ENCODE data around the gene ESRRB.

DNA sequence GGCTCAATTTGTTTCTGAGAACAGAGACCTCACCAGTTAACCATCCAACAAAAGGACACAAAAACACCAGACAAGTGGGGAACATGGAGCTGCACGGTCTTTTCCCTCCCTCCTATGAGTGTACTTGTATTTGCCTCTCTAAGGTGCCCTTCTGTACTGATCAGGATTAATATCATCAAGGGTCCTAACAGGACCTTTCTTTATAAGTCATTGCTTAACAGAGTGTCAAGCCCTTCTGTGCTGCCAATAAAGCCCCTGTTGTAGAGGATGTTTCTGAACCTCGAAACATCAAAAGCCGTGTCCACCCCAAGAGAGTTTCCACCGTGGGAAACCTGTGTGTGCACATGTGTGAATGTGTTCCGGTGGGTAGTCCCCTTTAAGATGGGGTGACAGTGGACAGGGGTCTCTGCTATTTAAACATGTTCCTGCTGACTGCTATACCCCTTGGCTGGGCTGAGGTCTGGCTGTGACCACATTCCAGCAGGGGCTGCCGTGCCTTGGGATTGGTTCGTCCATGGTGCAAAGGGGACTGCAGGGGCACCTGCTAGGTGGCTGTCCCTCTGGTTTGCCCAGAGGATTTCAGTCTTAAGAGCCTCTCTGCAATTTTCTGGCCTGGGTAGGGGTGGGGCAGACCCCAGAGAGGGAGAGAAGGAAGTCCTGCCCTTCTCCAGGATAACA, 6.0 kb downstream of the ESRRB start:
- TF ChIP-seq, protein P1, sequence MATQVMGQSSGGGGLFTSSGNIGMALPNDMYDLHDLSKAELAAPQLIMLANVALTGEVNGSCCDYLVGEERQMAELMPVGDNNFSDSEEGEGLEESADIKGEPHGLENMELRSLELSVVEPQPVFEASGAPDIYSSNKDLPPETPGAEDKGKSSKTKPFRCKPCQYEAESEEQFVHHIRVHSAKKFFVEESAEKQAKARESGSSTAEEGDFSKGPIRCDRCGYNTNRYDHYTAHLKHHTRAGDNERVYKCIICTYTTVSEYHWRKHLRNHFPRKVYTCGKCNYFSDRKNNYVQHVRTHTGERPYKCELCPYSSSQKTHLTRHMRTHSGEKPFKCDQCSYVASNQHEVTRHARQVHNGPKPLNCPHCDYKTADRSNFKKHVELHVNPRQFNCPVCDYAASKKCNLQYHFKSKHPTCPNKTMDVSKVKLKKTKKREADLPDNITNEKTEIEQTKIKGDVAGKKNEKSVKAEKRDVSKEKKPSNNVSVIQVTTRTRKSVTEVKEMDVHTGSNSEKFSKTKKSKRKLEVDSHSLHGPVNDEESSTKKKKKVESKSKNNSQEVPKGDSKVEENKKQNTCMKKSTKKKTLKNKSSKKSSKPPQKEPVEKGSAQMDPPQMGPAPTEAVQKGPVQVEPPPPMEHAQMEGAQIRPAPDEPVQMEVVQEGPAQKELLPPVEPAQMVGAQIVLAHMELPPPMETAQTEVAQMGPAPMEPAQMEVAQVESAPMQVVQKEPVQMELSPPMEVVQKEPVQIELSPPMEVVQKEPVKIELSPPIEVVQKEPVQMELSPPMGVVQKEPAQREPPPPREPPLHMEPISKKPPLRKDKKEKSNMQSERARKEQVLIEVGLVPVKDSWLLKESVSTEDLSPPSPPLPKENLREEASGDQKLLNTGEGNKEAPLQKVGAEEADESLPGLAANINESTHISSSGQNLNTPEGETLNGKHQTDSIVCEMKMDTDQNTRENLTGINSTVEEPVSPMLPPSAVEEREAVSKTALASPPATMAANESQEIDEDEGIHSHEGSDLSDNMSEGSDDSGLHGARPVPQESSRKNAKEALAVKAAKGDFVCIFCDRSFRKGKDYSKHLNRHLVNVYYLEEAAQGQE (IDR thresholded peaks at IDR 0.05; ENCODE audit: low read depth) = no peak
- TF ChIP-seq TEAD4 (IDR thresholded peaks at IDR 0.05) = no peak
